ENCODE data around the gene DNAAF3. TPM values are rescaled to one million over a fixed set of nuclear protein-coding genes. Genes with fewer than 3 reads are reported as not detected.

DNAAF3 gene
- total RNA-seq, 1 donor from 2014 or later, result 7.0 TPM

Other genes with a start within 250 kb of the DNAAF3 start
- gene NLRP7, start 219.1 kb downstream of the DNAAF3 start, total RNA-seq, result not detected in 2 replicates
- 12.4 and 28.3 TPM in 2 replicates for gene NLRP2, start 200.2 kb downstream of the DNAAF3 start, total RNA-seq
- not detected in 2 replicates for gene GP6, start 128.3 kb downstream of the DNAAF3 start, total RNA-seq
- 13.8 and 21.1 TPM in 2 replicates for gene RDH13, start 103.5 kb downstream of the DNAAF3 start, total RNA-seq
- 17.3 and 33.8 TPM in 2 replicates for gene EPS8L1, start 90.7 kb downstream of the DNAAF3 start, total RNA-seq
- 53.8 and 68.7 TPM in 2 replicates for gene PPP1R12C, start 49.0 kb downstream of the DNAAF3 start, total RNA-seq
- 1.8 and 24.4 TPM in 2 replicates for gene TNNT1, start 17.4 kb downstream of the DNAAF3 start, total RNA-seq
- 0.40 and 0.51 TPM in 2 replicates for gene TNNI3, start 8.9 kb downstream of the DNAAF3 start, total RNA-seq
- 0.29 TPM in 1 of 2 replicates, not detected in the other for gene SYT5, start 13.7 kb upstream of the DNAAF3 start, total RNA-seq
- gene PTPRH, start 42.9 kb upstream of the DNAAF3 start, total RNA-seq, result 1.1 and 2.8 TPM in 2 replicates
- 2.1 and 2.6 TPM in 2 replicates for gene TMEM86B, start 62.1 kb upstream of the DNAAF3 start, total RNA-seq
- gene PPP6R1, start 92.4 kb upstream of the DNAAF3 start, total RNA-seq, result 43.8 and 62.5 TPM in 2 replicates
- gene HSPBP1, start 113.5 kb upstream of the DNAAF3 start, total RNA-seq, result 67.3 and 73.9 TPM in 2 replicates
- gene BRSK1, start 117.4 kb upstream of the DNAAF3 start, total RNA-seq, result 2.0 and 16.1 TPM in 2 replicates
- not detected in 2 replicates for gene TMEM150B, start 158.7 kb upstream of the DNAAF3 start, total RNA-seq
- gene KMT5C, start 173.3 kb upstream of the DNAAF3 start, total RNA-seq, result 5.1 and 18.5 TPM in 2 replicates
- gene COX6B2, start 188.1 kb upstream of the DNAAF3 start, total RNA-seq, result 0.23 TPM in 1 of 2 replicates, not detected in the other
- not detected in 2 replicates for gene GARIN5B, start 196.6 kb upstream of the DNAAF3 start, total RNA-seq
- 31.0 and 42.8 TPM in 2 replicates for gene IL11, start 203.8 kb upstream of the DNAAF3 start, total RNA-seq
- gene TMEM190, start 210.2 kb upstream of the DNAAF3 start, total RNA-seq, result not detected in 2 replicates
- 16.3 and 21.4 TPM in 2 replicates for gene TMEM238, start 217.7 kb upstream of the DNAAF3 start, total RNA-seq
- 412 and 480 TPM in 2 replicates for gene RPL28, start 219.3 kb upstream of the DNAAF3 start, total RNA-seq
- 383 and 458 TPM in 2 replicates for gene UBE2S, start 241.2 kb upstream of the DNAAF3 start, total RNA-seq

All from epithelial cell of proximal tubule (primary cell).